Stomach (tissue), 9 donors: ENCODE data around the gene OR51M1. TPM values are rescaled to one million over a fixed set of nuclear protein-coding genes. Genes with fewer than 3 reads are reported as not detected.

Source experiments
- DNase-seq, 2 donors: peaks; one replicate each; pipeline versions ENCODE4 v3.0.0 to v3.0.0-alpha.2; 2013 to 2019
- H3K27ac ChIP-seq, 5 donors: fragments of 200-600 bp in 4 of 5; sonication (generic) in 4 of 5; one replicate each; pipeline ENCODE4 v1.5.1; 2013 to 2019; ENCODE audit warnings: mild to moderate bottlenecking in 1 of 5, moderate library complexity in 1 of 5
- H3K27me3 ChIP-seq, 3 donors: fragments of 200-600 bp; sonication (generic); one replicate each; pipeline ENCODE4 v1.5.1; 2017 to 2019; ENCODE audit warnings: mixed run types in 1 of 3
- H3K36me3 ChIP-seq, 4 donors: fragments of 200-600 bp; sonication (generic); 1 replicate in 3 of 4; 2 replicates in 1 of 4; pipeline ENCODE4 v1.5.1; 2016 to 2019
- H3K4me1 ChIP-seq, 4 donors: fragments of 200-600 bp; sonication (generic); one replicate each; pipeline ENCODE4 v1.5.1; 2016 to 2019
- H3K4me3 ChIP-seq, 4 donors: fragments of 200-600 bp; sonication (generic) in 3 of 4; one replicate each; pipeline ENCODE4 v1.5.1; 2016 to 2019; ENCODE audit warnings: mild to moderate bottlenecking in 1 of 4
- H3K9me3 ChIP-seq, 4 donors: fragments of 200-600 bp; sonication (generic); one replicate each; pipeline ENCODE4 v1.5.1; 2016 to 2019
- CTCF ChIP-seq, 7 experiments: fragments of 450-650 bp in 4 of 7; fragments of 200-600 bp in 3 of 7; sonication (generic) in 3 of 7; IDR thresholded peaks; one replicate each; pipeline ENCODE4 v1.5.1; 2016 to 2019; ENCODE audit warnings: antibody characterized with exemption in 7 of 7, control low read depth in 2 of 7, mild to moderate bottlenecking in 1 of 7
- EP300 ChIP-seq: sonication (generic); formaldehyde crosslinking; IDR thresholded peaks from one replicate; pipeline ENCODE4 v1.6.1; 2017; ENCODE audit warnings: antibody characterized with exemption
- POLR2A ChIP-seq, 4 donors: fragments of 450-650 bp; IDR thresholded peaks; one replicate each; pipeline ENCODE4 v1.6.1; 2016; ENCODE audit warnings: antibody characterized with exemption in 4 of 4, control low read depth in 2 of 4, mild to moderate bottlenecking in 1 of 4, moderate library complexity in 1 of 4
- POLR2AphosphoS5 ChIP-seq, 3 donors: sonication (generic); formaldehyde crosslinking; IDR thresholded peaks; one replicate each; pipeline ENCODE4 v1.6.1; 2016; ENCODE audit warnings: antibody characterized with exemption in 3 of 3
- WGBS, 5 donors: extraction: QIAGEN DNeasy Blood & Tissue Kit in 3 of 5; methylation state at CpG; one replicate each; pipeline versions ENCODE4 v1.1.5 to v1.1.7; 2013 to 2018; 5-methylcytosine and 5-hydroxymethylcytosine counted together
- intact Hi-C: fragments of 100-400 bp; cut with DNase I; formaldehyde crosslinking; loops from one replicate; pipeline ENCODE4 v1.15.1; 2023; ENCODE audit warnings: low total_unique reads
- polyA plus RNA-seq, 3 donors: library from polyadenylated mRNA; stranded (reverse); fragments of 200-250 nt; gene quantifications; one replicate each; pipeline ENCODE4 v1.2.3, GENCODE V29; 2013
- total RNA-seq, 5 donors: library from RNA; depleted of rRNA; stranded (reverse); fragments of >200 nt; gene quantifications; one replicate each; pipeline versions ENCODE4 v1.1.0 to v1.2.3, GENCODE V29; 2014 to 2016
- donor health status: healthy with polysubstance abuse.
- donor health status: Bipolar disorder and iron deficiency.
- donor health status: healthy.

Gene OR51M1
- total and polyA plus RNA-seq, 8 donors = not detected

GRCh38 chr11:5398936-5399335 is 15.3 kb downstream of the OR51M1 start:
- DNase-seq = no peak
- TF ChIP-seq POLR2A (IDR thresholded peaks at IDR 0.05) (no peak), POLR2AphosphoS5 (IDR thresholded peaks at IDR 0.05) (no peak), CTCF (IDR thresholded peaks at IDR 0.05) (no peak), EP300 (no peak)
- Histone ChIP-seq H3K36me3 (no peaks in the 10 kb centered on the region), H3K9me3 (no peaks in the 10 kb centered on the region), H3K4me1 (no peaks in the 10 kb centered on the region), H3K27me3 (no peaks in the 10 kb centered on the region), H3K27ac (no peak overlapping the region), H3K4me3 (no peak overlapping the region)
- intact Hi-C loops = no loop called here

- no peak overlapping the region for H3K27ac ChIP-seq
- no peak for DNase-seq
- intact Hi-C loops = no loop called here
- no peak for TF ChIP-seq EP300
- TF ChIP-seq POLR2A (IDR thresholded peaks at IDR 0.05) = no peak
- no peak for TF ChIP-seq POLR2AphosphoS5 (IDR thresholded peaks at IDR 0.05)
- TF ChIP-seq CTCF (IDR thresholded peaks at IDR 0.05) = no peak
- no peaks in the 10 kb centered on the region for H3K4me1 ChIP-seq
- no peak overlapping the region for H3K4me3 ChIP-seq
- no peaks in the 10 kb centered on the region for H3K9me3 ChIP-seq
- no peaks in the 10 kb centered on the region for H3K36me3 ChIP-seq
- H3K27me3 ChIP-seq = no peaks in the 10 kb centered on the region
These were observed 21.6 kb downstream of the OR51M1 start for GRCh38 chr11:5405173-5405572.

GRCh38 chr11:5420993-5421392 is 37.4 kb downstream of the OR51M1 start:
- WGBS, 5 donors = 61 to 77% (median 66%) methylated on average over 5 of the region's 5 CpGs
- Histone ChIP-seq H3K27me3 (no peaks in the 10 kb centered on the region), H3K4me1 (no peaks in the 10 kb centered on the region), H3K27ac (no peak overlapping the region), H3K4me3 (no peak overlapping the region), H3K9me3 (no peaks in the 10 kb centered on the region), H3K36me3 (no peaks in the 10 kb centered on the region)
- intact Hi-C loops = no loop called here
- no peak for DNase-seq
- TF ChIP-seq EP300 = no peak
- TF ChIP-seq POLR2AphosphoS5 (IDR thresholded peaks at IDR 0.05) = no peak
- no peak for TF ChIP-seq POLR2A (IDR thresholded peaks at IDR 0.05)
- no peak for TF ChIP-seq CTCF (IDR thresholded peaks at IDR 0.05)

- no peak for TF ChIP-seq POLR2AphosphoS5 (IDR thresholded peaks at IDR 0.05)
- TF ChIP-seq CTCF (IDR thresholded peaks at IDR 0.05) = no peak
- no peak for TF ChIP-seq EP300
- TF ChIP-seq POLR2A (IDR thresholded peaks at IDR 0.05) = no peak
- 91 to 97% (median 95%) methylated on average over 1 of the region's 1 CpG for WGBS, 5 donors
These were observed 38.2 kb downstream of the OR51M1 start, which contains the start of gene OR51Q1 for GRCh38 chr11:5421811-5422210. Gene OR51Q1 (plus strand): TSS chr11:5422111. CDS start chr11:5422201, 90 bp downstream.

More at GRCh38 chr11:5421811-5422210, 38.2 kb downstream of the OR51M1 start, which contains the start of gene OR51Q1:
- Histone ChIP-seq H3K27me3 (no peaks in the 10 kb centered on the region), H3K9me3 (no peaks in the 10 kb centered on the region), H3K4me3 (no peak within 1 kb of the TSS), H3K36me3 (no peaks in the 10 kb centered on the region), H3K4me1 (no peaks in the 10 kb centered on the region), H3K27ac (no peak within 1 kb of the TSS)
- no peak for DNase-seq
- intact Hi-C loops = no loop called here
